Measurements from ENCODE around the gene KRTAP10-7.
"Not testable (repeated sequence)": the region's sequence is repeated elsewhere in the genome, so short reads cannot be mapped to it uniquely, and the experiment has no call there.

The KRTAP10-7 gene

GRCh38 chr21:44603109-44603875 lies 2.9 kb downstream of the KRTAP10-7 start:
- TF ChIP-seq ZFX (IDR thresholded peaks at IDR 0.05): no peak
- TF ChIP-seq CTCF (conservative IDR thresholded peaks at IDR 0.05): no peak
- H3K27ac ChIP-seq: no peak overlapping the region

GRCh38 chr21:44603911-44604310 lies 3.5 kb downstream of the KRTAP10-7 start:
- H3K27ac ChIP-seq: no peak overlapping the region
- no peak for TF ChIP-seq ZFX (IDR thresholded peaks at IDR 0.05)
- TF ChIP-seq CTCF (conservative IDR thresholded peaks at IDR 0.05): no peak

- H3K27ac ChIP-seq: no peak overlapping the region
- no peak for TF ChIP-seq ZFX (IDR thresholded peaks at IDR 0.05)
- TF ChIP-seq CTCF (conservative IDR thresholded peaks at IDR 0.05): no peak
These were observed 6.1 kb downstream of the KRTAP10-7 start for GRCh38 chr21:44606495-44606894.

GRCh38 chr21:44609193-44609592 lies 8.8 kb downstream of the KRTAP10-7 start:
- TF ChIP-seq CTCF (conservative IDR thresholded peaks at IDR 0.05): no peak
- no peak for TF ChIP-seq ZFX (IDR thresholded peaks at IDR 0.05)
- H3K27ac ChIP-seq: no peak overlapping the region

- not testable (repeated sequence) for H3K27ac ChIP-seq
These were observed 9.9 kb downstream of the KRTAP10-7 start for GRCh38 chr21:44610157-44610843.

GRCh38 chr21:44611551-44611950 lies 11.2 kb downstream of the KRTAP10-7 start:
- TF ChIP-seq CTCF (conservative IDR thresholded peaks at IDR 0.05) (no peak), ZFX (IDR thresholded peaks at IDR 0.05) (no peak)
- H3K27ac ChIP-seq: no peak overlapping the region

GRCh38 chr21:44612029-44612486 lies 11.7 kb downstream of the KRTAP10-7 start, which contains the start of gene KRTAP10-8:
Gene KRTAP10-8, plus strand, starts transcription at chr21:44612079. Its CDS starts 22 bp downstream, at chr21:44612101.
- TF ChIP-seq CTCF (conservative IDR thresholded peaks at IDR 0.05) (no peak), ZFX (IDR thresholded peaks at IDR 0.05) (no peak)
- no peak within 1 kb of the TSS for H3K27ac ChIP-seq
